Activated B cell treated with CpG ODN at 0.5 μM for 24 hours (primary cell): ENCODE data around the gene GPRIN3. TPM values are rescaled to one million over a fixed set of nuclear protein-coding genes. Genes with fewer than 3 reads are reported as not detected.
A peak's percentile ranks its signal among the peaks of the same experiment; 100 is the strongest.
"Not testable (repeated sequence)": the region's sequence is repeated elsewhere in the genome, so short reads cannot be mapped to it uniquely, and the experiment has no call there.

Experiments
- ATAC-seq: fragments of 200-7000 bp; cut with Tn5 transposase; one replicate; pipeline ENCODE4 v1.10.0; 2021; ENCODE audit warnings: low read depth, mild to moderate bottlenecking, moderate library complexity
- CTCF ChIA-PET: fragments of 350-600 bp; sonication (Branson Sonifier 250); formaldehyde crosslinking; loops from one replicate; lab custom pipeline; 2021; ENCODE audit warnings: antibody characterized with exemption; lab: Charles Lee
- POLR2A ChIA-PET: fragments of 350-600 bp; sonication (Branson Sonifier 250); formaldehyde crosslinking; loops from one replicate; lab custom pipeline; 2021; ENCODE audit warnings: antibody characterized with exemption; lab: Charles Lee
- DNase-seq: peaks from one replicate; pipeline ENCODE4 v3.0.0; 2022
- H3K27ac Mint-ChIP-seq: one replicate; pipeline ENCODE4 v1.8.0; 2020; ENCODE audit warnings: mixed read lengths
- H3K27me3 Mint-ChIP-seq: one replicate; pipeline ENCODE4 v1.8.0; 2021; ENCODE audit warnings: mixed read lengths
- H3K36me3 Mint-ChIP-seq: one replicate; pipeline ENCODE4 v1.8.0; 2021; ENCODE audit warnings: low read depth, mixed read lengths
- H3K4me1 Mint-ChIP-seq: one replicate; pipeline ENCODE4 v1.8.0; 2021; ENCODE audit warnings: mixed read lengths
- H3K4me3 Mint-ChIP-seq: one replicate; pipeline ENCODE4 v1.8.0; 2020; ENCODE audit warnings: mild to moderate bottlenecking, mixed read lengths
- H3K9me3 Mint-ChIP-seq: one replicate; pipeline ENCODE4 v1.8.0; 2020; ENCODE audit warnings: mixed read lengths
- intact Hi-C: fragments of 100-400 bp; cut with micrococcal nuclease; formaldehyde crosslinking; loops from one replicate; pipeline ENCODE4 v1.15.1; 2024
- total RNA-seq: library from RNA; stranded (reverse); gene quantifications from 2 replicates; pipeline ENCODE4 v1.2.3, GENCODE V29; 2022
- TF ChIP-seq, protein P1 (sequence below): fragments of 200-600 bp; IDR thresholded peaks from one replicate; pipeline ENCODE4 v1.8.0; 2022; ENCODE audit warnings: antibody characterized with exemption, mild to moderate bottlenecking

Gene GPRIN3
- total RNA-seq, 1 donor from 2014 or later: 1.8 TPM

- H3K4me3 Mint-ChIP-seq: no peak overlapping the region
- intact Hi-C loops: loop anchor here (5.0 kb wide), 1 partner anchor 63 kb away; no protein-coding TSS in a partner anchor
- POLR2A ChIA-PET: no interaction called here
- no peaks in the 10 kb centered on the region for H3K36me3 Mint-ChIP-seq
- ATAC-seq (no peak), DNase-seq (no peak)
- no peak overlapping the region for H3K27ac Mint-ChIP-seq
- TF ChIP-seq, protein P1, sequence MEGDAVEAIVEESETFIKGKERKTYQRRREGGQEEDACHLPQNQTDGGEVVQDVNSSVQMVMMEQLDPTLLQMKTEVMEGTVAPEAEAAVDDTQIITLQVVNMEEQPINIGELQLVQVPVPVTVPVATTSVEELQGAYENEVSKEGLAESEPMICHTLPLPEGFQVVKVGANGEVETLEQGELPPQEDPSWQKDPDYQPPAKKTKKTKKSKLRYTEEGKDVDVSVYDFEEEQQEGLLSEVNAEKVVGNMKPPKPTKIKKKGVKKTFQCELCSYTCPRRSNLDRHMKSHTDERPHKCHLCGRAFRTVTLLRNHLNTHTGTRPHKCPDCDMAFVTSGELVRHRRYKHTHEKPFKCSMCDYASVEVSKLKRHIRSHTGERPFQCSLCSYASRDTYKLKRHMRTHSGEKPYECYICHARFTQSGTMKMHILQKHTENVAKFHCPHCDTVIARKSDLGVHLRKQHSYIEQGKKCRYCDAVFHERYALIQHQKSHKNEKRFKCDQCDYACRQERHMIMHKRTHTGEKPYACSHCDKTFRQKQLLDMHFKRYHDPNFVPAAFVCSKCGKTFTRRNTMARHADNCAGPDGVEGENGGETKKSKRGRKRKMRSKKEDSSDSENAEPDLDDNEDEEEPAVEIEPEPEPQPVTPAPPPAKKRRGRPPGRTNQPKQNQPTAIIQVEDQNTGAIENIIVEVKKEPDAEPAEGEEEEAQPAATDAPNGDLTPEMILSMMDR: no peak
- H3K27me3 Mint-ChIP-seq: no peaks in the 10 kb centered on the region
- H3K9me3 Mint-ChIP-seq: no peaks in the 10 kb centered on the region
- peaks cover 4% of the 10 kb centered on the region for H3K4me1 Mint-ChIP-seq
- CTCF ChIA-PET: interaction anchor here (1.4 to 2.4 kb wide), 2 partner anchors 36 to 176 kb away, joined by 3 to 9 read pairs; no protein-coding TSS in a partner anchor
Measured at GRCh38 chr4:89259301-89260028, 48.1 kb downstream of the GPRIN3 start.

GRCh38 chr4:89258506-89258905 is 49.1 kb downstream of the GPRIN3 start:
- TF ChIP-seq, protein P1: no peak
- no peak for ATAC-seq
- ChIA-PET POLR2A (no interaction called here), CTCF (interaction anchor here (0.8 to 2.4 kb wide), 2 partner anchors 153 to 177 kb away, joined by 3 to 9 read pairs; no protein-coding TSS in a partner anchor)
- no peak for DNase-seq
- intact Hi-C loops: loop anchor here (5.0 kb wide), 1 partner anchor 64 kb away; no protein-coding TSS in a partner anchor
- Mint-ChIP-seq H3K4me1 (peaks cover 4% of the 10 kb centered on the region), H3K27me3 (no peaks in the 10 kb centered on the region), H3K36me3 (no peaks in the 10 kb centered on the region), H3K27ac (no peak overlapping the region), H3K4me3 (no peak overlapping the region), H3K9me3 (no peaks in the 10 kb centered on the region)

DNA sequence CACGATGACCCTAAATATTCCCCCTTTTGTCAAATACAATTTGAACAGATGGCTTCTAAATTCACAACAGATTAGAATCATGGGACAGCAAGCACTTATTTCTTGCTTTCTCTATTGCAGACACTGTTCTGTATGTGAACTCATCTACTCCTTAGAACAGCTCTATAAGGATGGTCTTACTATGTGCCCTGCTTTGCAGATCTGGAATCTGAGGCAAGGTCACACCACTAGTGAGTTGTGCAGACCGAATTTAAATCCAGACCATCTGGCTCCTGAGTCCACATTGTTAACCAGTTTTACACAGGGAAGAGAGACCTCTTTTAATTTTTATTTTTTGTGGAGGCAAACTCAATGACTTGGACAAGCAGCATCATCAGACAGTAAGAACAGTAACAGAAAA is 50.2 kb downstream of the GPRIN3 start:
- Mint-ChIP-seq H3K27ac (no peak overlapping the region), H3K4me1 (no peaks in the 10 kb centered on the region), H3K4me3 (no peak overlapping the region), H3K9me3 (no peaks in the 10 kb centered on the region), H3K27me3 (no peaks in the 10 kb centered on the region), H3K36me3 (no peaks in the 10 kb centered on the region)
- ChIA-PET POLR2A (no interaction called here), CTCF (no interaction called here)
- intact Hi-C loops: loop anchor here (5.0 kb wide), 1 partner anchor 65 kb away; no protein-coding TSS in a partner anchor
- DNase-seq (no peak), ATAC-seq (no peak)
- TF ChIP-seq, protein P1: no peak

DNA sequence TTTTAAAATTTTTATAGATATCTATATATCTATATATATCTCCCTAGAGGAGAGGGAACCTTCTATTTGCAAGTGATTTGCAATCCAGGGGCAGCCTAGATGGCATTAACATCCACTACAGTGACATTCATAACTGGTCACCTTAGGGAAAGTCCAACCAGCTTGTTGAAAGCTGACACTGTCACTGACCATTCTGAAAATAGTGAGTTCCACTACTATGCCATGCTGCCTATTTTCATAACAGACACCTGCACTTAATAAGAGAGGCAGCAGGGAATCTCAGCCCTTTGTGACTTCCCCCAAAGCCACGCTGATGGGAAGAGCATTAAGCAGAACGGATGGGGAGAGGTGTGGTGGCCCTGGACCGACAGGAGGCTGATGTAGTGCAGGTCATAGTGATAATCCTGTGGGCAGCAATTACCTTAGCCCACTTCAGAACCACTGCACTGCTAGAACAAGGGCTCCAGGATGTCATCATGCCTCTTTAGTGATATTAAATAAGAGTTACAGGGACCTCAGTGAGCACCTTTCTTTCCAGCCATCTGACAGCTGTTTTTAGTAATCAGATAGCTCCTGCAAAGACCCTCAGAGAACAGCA is 51.3 kb downstream of the GPRIN3 start:
- TF ChIP-seq, protein P1: no peak
- ATAC-seq (no peak), DNase-seq (no peak)
- ChIA-PET POLR2A (no interaction called here), CTCF (interaction anchor here (0.9 to 2.6 kb wide), 5 partner anchors 8 to 179 kb away, joined by 3 to 8 read pairs (median 6); no protein-coding TSS in a partner anchor)
- H3K36me3 Mint-ChIP-seq: no peaks in the 10 kb centered on the region
- H3K27ac Mint-ChIP-seq: no peak overlapping the region
- no peaks in the 10 kb centered on the region for H3K27me3 Mint-ChIP-seq
- H3K9me3 Mint-ChIP-seq: no peaks in the 10 kb centered on the region
- intact Hi-C loops: loop anchor here (5.0 kb wide), 1 partner anchor 66 kb away; no protein-coding TSS in a partner anchor
- no peak overlapping the region for H3K4me3 Mint-ChIP-seq
- no peaks in the 10 kb centered on the region for H3K4me1 Mint-ChIP-seq

- intact Hi-C loops: loop anchor here (1.0 to 5.0 kb wide), 4 partner anchors 44 to 179 kb away; no protein-coding TSS in a partner anchor
- Mint-ChIP-seq H3K27ac (no peak overlapping the region), H3K4me3 (no peak overlapping the region), H3K9me3 (no peaks in the 10 kb centered on the region), H3K27me3 (no peaks in the 10 kb centered on the region), H3K4me1 (no peaks in the 10 kb centered on the region), H3K36me3 (no peaks in the 10 kb centered on the region)
- DNase-seq: no peak
- ChIA-PET POLR2A (no interaction called here), CTCF (interaction anchor here (1.0 to 2.6 kb wide), 6 partner anchors 10 to 181 kb away, joined by 3 to 8 read pairs (median 5); no protein-coding TSS in a partner anchor)
- TF ChIP-seq, protein P1: peak; percentile 88
- peak; percentile 64 for ATAC-seq
Measured at GRCh38 chr4:89254847-89255246, 52.8 kb downstream of the GPRIN3 start.

GRCh38 chr4:89254347-89254746 is 53.3 kb downstream of the GPRIN3 start:
- H3K27me3 Mint-ChIP-seq, POLR2A ChIA-PET, ATAC-seq, DNase-seq, H3K9me3 Mint-ChIP-seq, H3K4me3 Mint-ChIP-seq, H3K36me3 Mint-ChIP-seq, H3K27ac Mint-ChIP-seq, H3K4me1 Mint-ChIP-seq: not testable (repeated sequence)
- intact Hi-C loops: loop anchor here (1.0 to 5.0 kb wide), 3 partner anchors 44 to 180 kb away; no protein-coding TSS in a partner anchor
- CTCF ChIA-PET: interaction anchor here (1.0 to 2.6 kb wide), 5 partner anchors 10 to 181 kb away, joined by 4 to 6 read pairs (median 5); no protein-coding TSS in a partner anchor
